HG03575 (cell line): ENCODE measurements around the gene PALLD.
"Not testable (repeated sequence)": the region's sequence is repeated elsewhere in the genome, so short reads cannot be mapped to it uniquely, and the experiment has no call there.

Experiments used
- ATAC-seq: cut with Tn5 transposase; IDR thresholded peaks from one replicate; pipeline ENCODE4 v1.9.1; 2021; ENCODE audit not compliant: unreplicated experiment, insufficient number of reproducible peaks, low FRiP score; ENCODE audit errors: extremely low read depth

Gene PALLD

DNA sequence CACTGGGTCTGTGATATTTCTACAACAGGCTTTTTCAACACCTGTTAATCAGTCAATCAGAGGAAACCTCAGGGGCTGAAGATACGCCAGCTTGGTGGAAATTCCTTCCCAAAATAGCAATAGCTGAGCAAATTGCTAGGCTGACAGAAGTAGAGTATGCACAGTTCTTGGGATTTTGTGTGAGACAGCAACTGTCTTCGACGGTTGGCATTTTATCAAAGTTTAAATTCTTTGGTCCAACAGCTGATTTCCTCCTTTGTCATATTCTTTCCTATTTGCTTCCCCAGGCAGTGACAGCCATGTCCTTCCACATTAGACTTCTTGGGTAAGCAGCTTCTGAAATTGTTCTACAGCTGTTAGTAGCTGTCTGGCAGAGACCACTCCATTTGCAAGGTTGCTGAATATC, 8.0 kb upstream of the PALLD start:
- no peak for ATAC-seq

DNA sequence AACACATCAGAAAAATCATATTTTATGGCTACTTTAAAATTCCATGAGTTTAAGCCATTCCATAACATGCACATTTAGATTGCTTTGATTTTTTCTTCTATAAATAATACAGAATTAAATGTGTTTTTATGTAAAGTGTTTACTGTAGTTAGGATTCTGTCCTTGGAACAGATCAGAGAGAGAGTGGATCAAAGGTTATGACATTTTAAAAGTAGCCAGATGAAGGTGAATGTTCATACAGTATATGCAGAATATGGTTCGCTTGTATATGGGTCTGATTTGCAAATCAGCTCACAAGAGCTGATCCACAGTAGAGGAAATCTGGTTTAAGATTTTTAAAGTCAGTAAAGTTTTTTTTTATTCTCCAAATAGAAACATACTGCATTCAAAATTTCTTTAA, 7.2 kb upstream of the PALLD start:
- ATAC-seq: no peak

DNA sequence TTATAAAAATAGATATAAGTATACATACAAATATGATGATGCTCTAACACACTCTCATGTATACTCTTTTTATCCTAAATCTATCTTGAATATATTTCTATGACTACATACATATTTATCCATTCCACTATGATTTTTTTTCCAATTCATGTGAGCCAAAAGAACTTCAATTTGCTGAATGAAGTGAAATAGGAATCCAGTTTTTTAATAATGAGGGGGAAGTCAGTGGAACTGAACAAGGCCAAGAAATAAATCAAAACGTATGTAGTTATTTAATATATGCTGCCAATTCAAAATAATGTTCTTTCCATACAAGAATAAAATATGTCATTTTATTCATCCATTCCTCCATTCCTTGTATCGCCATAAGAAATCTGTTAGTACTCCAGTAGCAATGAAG, 6.1 kb upstream of the PALLD start:
- ATAC-seq: no peak

GRCh38 chr4:168491563-168491962, 5.3 kb upstream of the PALLD start:
- no peak for ATAC-seq

DNA sequence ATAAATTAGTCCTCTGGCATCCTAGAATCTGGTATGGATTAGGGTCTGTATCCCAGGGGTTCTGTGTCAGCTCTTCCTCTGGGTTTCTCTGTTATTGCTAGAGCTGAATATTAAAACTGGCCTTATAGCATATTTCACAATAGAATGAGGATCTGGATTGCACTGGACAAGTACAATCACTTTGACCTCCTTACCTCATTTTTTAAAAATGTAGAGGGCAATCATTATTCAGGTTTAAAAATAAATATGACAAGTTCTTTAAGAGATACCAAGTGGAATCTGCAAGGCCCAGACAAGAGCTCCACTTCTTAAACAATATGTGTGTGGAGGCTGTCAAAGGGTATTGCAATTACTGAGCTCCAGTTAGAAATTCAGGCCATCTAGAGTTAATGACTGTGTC, 1.4 kb downstream of the PALLD start:
- no peak for ATAC-seq

DNA sequence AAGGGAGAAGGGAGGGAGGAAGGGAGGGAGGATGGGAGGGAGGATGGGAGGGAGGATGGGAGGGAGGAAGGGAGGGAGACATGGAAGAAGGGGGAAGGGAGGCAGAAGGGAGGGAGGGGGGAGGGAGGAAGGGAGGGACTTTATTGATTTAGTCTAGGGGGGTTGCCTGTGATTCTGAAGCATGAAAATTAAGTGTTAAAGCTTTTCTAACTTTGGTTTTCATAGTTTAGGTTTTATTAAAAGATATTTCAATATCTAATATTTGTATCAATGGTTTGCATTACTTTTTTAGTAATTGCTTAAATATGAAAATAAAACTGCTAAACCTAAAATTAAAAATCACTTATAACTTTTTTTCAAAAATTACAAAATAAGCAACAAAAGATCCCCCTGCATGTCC, 2.4 kb downstream of the PALLD start:
- ATAC-seq: no peak

GRCh38 chr4:168501407-168501806, 4.6 kb downstream of the PALLD start:
- no peak for ATAC-seq

DNA sequence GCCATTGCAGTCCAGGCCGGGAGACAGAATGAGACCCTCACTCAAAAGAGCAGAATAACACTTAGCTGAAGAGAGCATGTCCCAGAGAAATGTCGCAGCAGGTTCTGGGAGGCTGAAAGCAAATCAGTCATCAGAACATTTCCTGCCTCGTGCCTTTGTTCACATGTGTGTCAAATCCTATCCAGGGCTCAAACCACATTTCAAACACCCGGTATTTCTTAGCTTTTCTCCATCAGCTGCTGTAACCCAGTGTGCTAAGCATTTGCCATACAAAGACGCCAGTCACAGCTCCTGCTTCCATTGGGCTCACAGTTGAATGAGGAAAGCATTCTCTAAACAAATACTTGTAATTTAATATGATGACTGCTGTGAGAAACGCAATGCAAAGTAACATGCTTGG, 6.0 kb downstream of the PALLD start:
- ATAC-seq: no peak

GRCh38 chr4:168503652-168504362, 7.0 kb downstream of the PALLD start:
- no peak for ATAC-seq

DNA sequence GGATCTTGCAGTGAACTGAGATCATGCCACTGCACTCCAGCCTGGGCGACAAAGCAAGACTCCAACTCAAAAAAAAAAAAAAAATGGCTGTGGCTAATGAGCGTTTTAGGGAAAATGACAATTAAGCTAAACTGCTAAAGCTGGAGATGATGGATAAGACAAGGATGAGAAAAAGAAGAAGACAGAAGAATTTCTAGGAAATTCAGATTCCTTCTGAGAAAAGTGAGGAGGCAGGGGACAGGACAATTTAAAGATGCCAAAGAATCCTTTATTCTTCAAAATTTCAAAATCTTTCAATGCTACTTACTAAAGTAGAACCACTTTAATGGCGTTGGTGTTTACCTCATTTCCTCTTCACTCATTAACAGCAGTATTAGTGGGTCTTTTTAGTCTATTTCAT, 7.7 kb downstream of the PALLD start:
- no peak for ATAC-seq

DNA sequence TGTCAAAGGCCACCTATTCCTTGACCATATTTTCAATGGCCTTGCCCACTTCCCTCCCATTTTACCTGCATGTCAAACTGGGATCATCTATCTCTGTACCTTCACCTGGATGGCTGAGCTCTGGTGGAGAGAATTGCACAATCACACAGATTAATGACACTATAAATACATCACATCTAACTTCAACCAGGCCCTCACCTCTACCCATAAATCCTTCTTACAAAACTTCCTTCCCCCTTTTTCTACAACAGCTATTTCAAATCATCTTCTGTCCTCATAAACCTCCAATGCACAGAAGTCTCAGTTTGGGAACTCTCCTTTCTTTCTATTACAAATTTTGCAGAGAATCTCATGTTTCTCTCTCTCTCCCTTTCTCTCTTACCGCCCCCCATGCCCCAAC, 9.2 kb downstream of the PALLD start:
- no peak for ATAC-seq

- no peak for ATAC-seq
These were observed 10.4 kb downstream of the PALLD start for GRCh38 chr4:168507178-168507815.

DNA sequence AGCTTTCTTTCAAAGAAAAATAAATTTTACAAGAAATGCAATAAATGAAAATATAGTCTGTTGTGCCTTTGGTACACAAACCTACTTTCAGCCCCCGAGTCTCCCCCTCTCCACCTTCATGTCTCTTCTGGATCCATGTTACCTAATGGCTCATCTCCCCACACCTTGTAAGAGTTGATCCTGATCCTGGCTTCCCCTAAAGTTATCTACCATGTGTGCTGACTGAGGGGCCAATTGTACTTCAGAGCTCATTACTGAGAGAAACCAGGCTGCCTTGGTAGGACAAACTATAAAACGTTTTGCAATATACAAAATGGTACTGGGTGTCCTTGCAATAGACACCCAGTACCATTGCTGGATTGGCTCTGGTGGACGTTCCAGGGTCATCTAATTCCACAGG, 11.8 kb downstream of the PALLD start:
- ATAC-seq: no peak

GRCh38 chr4:168509786-168510185, 12.9 kb downstream of the PALLD start:
- ATAC-seq: no peak

DNA sequence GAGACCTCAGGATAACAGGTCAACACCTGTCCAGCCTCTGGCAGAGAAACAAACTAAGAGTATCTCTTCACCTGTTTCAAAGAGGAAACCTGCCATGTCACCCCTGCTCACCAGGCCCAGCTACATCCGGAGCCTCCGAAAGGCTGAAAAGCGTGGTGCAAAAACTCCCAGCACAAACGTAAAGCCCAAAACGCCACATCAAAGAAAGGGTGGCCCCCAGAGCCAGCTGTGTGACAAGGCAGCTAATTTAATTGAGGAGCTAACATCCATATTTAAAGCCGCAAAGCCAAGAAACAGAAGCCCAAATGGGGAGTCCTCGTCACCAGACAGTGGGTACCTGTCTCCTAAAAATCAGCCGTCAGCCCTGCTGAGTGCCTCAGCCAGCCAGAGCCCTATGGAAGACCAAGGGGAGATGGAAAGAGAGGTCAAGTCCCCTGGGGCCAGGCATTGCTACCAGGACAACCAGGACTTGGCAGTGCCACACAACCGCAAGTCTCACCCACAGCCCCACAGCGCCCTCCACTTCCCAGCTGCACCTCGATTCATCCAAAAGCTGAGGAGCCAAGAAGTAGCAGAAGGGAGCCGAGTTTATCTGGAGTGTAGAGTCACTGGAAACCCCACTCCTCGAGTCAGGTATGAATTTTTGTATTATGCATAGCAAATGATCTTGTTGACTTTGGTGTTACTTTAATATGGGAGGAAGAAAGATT, 15.1 kb downstream of the PALLD start:
- ATAC-seq: no peak

GRCh38 chr4:168513826-168514225, 17.0 kb downstream of the PALLD start:
- ATAC-seq: not testable (repeated sequence)

GRCh38 chr4:168514249-168514852, 17.5 kb downstream of the PALLD start:
- ATAC-seq: no peak

DNA sequence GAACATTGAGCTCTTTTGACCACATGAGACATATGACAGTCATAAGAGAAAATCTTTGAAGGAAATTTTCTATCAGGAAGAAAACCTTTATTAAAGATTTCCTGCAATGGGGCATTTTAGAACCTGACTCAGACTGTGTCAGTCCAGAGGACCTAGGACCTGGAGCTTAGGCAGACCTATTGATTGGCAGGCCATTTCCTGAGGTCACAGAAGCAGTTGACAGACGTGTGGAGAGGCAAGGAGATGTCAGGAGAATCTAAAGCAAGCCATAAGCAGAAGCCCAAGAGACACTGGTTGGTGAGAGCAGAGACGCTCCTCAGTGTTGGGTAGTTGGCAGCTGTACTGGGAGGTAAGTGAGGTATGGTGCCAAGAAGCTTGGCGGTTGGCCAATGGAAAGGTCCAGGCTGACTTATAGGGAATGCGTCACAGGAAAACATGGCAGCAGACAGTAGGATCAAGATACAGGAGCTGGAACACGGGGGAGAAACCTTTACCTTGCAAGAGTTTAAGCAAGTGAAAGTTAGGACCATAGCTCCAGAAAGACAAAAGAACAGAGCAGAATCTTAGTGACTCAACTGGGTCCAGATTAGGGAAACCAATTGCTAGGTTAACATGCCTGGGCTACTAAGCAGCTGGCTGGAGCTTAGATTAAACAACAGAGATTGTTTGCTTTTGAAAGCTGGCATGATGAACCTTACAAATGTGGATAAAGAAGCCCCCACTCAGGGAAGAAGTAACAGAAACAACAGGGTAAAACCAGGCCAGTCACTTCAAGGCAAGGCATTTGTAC, 18.6 kb downstream of the PALLD start:
- ATAC-seq: no peak

GRCh38 chr4:168516841-168517240, 20.0 kb downstream of the PALLD start:
- ATAC-seq: no peak
